HG03175 (cell line): ENCODE measurements around the gene LCN10.
A peak's percentile ranks its signal among the peaks of the same experiment; 100 is the strongest.
"Not testable (repeated sequence)": the region's sequence is repeated elsewhere in the genome, so short reads cannot be mapped to it uniquely, and the experiment has no call there.

Experiments used
- ATAC-seq: cut with Tn5 transposase; IDR thresholded peaks from one replicate; pipeline ENCODE4 v1.9.1; 2021; ENCODE audit warnings: mild to moderate bottlenecking, moderate library complexity; ENCODE audit not compliant: unreplicated experiment

The LCN10 gene

GRCh38 chr9:136773386-136774044 lies 30.8 kb upstream of the LCN10 start:
- ATAC-seq, result no peak

GRCh38 chr9:136771907-136772415 lies 29.2 kb upstream of the LCN10 start:
- no peak for ATAC-seq

- no peak for ATAC-seq
Observed at GRCh38 chr9:136769710-136770191, 27.0 kb upstream of the LCN10 start.

GRCh38 chr9:136766410-136767120 lies 23.8 kb upstream of the LCN10 start:
- not testable (repeated sequence) for ATAC-seq

- peak; percentile 58 for ATAC-seq
Observed at GRCh38 chr9:136765745-136766409, 23.1 kb upstream of the LCN10 start.

- no peak for ATAC-seq
Observed at GRCh38 chr9:136765041-136765440, 22.3 kb upstream of the LCN10 start.

- no peak for ATAC-seq
Observed at GRCh38 chr9:136764301-136764891, 21.7 kb upstream of the LCN10 start, which contains the start of gene LCN15. TSS of gene LCN15 (minus strand) at chr9:136764518. CDS start at chr9:136764488, 30 bp downstream.

- no peak for ATAC-seq
Observed at GRCh38 chr9:136763649-136764035, 20.9 kb upstream of the LCN10 start.

- no peak for ATAC-seq
Observed at GRCh38 chr9:136762915-136763648, 20.3 kb upstream of the LCN10 start.

GRCh38 chr9:136762221-136762691 lies 19.5 kb upstream of the LCN10 start:
- no peak for ATAC-seq

GRCh38 chr9:136761545-136761981 lies 18.8 kb upstream of the LCN10 start:
- ATAC-seq, result no peak

- ATAC-seq, result not testable (repeated sequence)
Observed at GRCh38 chr9:136760834-136761544, 18.2 kb upstream of the LCN10 start.

- ATAC-seq, result no peak
Observed at GRCh38 chr9:136760424-136760823, 17.7 kb upstream of the LCN10 start.

GRCh38 chr9:136759436-136760325 lies 16.9 kb upstream of the LCN10 start:
- ATAC-seq, result no peak

GRCh38 chr9:136759001-136759400 lies 16.3 kb upstream of the LCN10 start:
- ATAC-seq, result no peak

GRCh38 chr9:136757751-136758140 lies 15.0 kb upstream of the LCN10 start:
- ATAC-seq, result no peak

- ATAC-seq, result no peak
Observed at GRCh38 chr9:136757328-136757727, 14.6 kb upstream of the LCN10 start.

GRCh38 chr9:136756836-136757235 lies 14.1 kb upstream of the LCN10 start:
- no peak for ATAC-seq

- no peak for ATAC-seq
Observed at GRCh38 chr9:136756134-136756438, 13.3 kb upstream of the LCN10 start.
